ENCODE data around the gene ITGB1.

ITGB1 gene

GRCh38 chr10:32955790-32956189, 2.2 kb downstream of the ITGB1 start:
- in situ Hi-C loops (cut with MboI; ENCODE audit: low sequenced_read_pairs): no loop called here
- no peak for DNase-seq (ENCODE audit: low spot score in 2 of 2)
- Histone ChIP-seq H3K36me3 (replicated peaks) (no peaks in the 10 kb centered on the region), H3K4me1 (peaks cover 41% of the 10 kb centered on the region), H3K27me3 (ENCODE audit: low read depth) (no peaks in the 10 kb centered on the region), H3K4me3 (peak overlapping the region; percentile 89), H3K9me3 (no peaks in the 10 kb centered on the region)

GRCh38 chr10:32955299-32955772, 2.7 kb downstream of the ITGB1 start:
- no peaks in the 10 kb centered on the region for H3K9me3 ChIP-seq
- in situ Hi-C loops (cut with MboI; ENCODE audit: low sequenced_read_pairs): no loop called here
- peak overlapping the region; percentile 89 for H3K4me3 ChIP-seq
- peaks cover 42% of the 10 kb centered on the region for H3K4me1 ChIP-seq
- H3K27me3 ChIP-seq (ENCODE audit: low read depth): no peaks in the 10 kb centered on the region
- no peak for DNase-seq (ENCODE audit: low spot score in 2 of 2)
- H3K36me3 ChIP-seq (replicated peaks): no peaks in the 10 kb centered on the region

GRCh38 chr10:32954545-32955298, 3.3 kb downstream of the ITGB1 start:
- peaks cover 40% of the 10 kb centered on the region for H3K4me1 ChIP-seq
- DNase-seq (ENCODE audit: low spot score in 2 of 2): no peak
- no peaks in the 10 kb centered on the region for H3K36me3 ChIP-seq (replicated peaks)
- peak overlapping the region; percentile 89 for H3K4me3 ChIP-seq
- H3K9me3 ChIP-seq: no peaks in the 10 kb centered on the region
- H3K27me3 ChIP-seq (ENCODE audit: low read depth): no peaks in the 10 kb centered on the region
- in situ Hi-C loops (cut with MboI; ENCODE audit: low sequenced_read_pairs): no loop called here

- Histone ChIP-seq H3K4me3 (no peak overlapping the region), H3K36me3 (replicated peaks) (no peaks in the 10 kb centered on the region), H3K27me3 (ENCODE audit: low read depth) (no peaks in the 10 kb centered on the region), H3K9me3 (no peaks in the 10 kb centered on the region), H3K4me1 (peaks cover 41% of the 10 kb centered on the region)
- in situ Hi-C loops (cut with MboI; ENCODE audit: low sequenced_read_pairs): no loop called here
- no peak for DNase-seq (ENCODE audit: low spot score in 2 of 2)
These were observed 4.0 kb downstream of the ITGB1 start for GRCh38 chr10:32954080-32954479.

GRCh38 chr10:32953277-32953927, 4.6 kb downstream of the ITGB1 start:
- peaks cover 46% of the 10 kb centered on the region for H3K4me1 ChIP-seq
- DNase-seq (ENCODE audit: low spot score in 2 of 2): no peak
- H3K4me3 ChIP-seq: no peak overlapping the region
- in situ Hi-C loops (cut with MboI; ENCODE audit: low sequenced_read_pairs): no loop called here
- H3K9me3 ChIP-seq: no peaks in the 10 kb centered on the region
- H3K36me3 ChIP-seq (replicated peaks): no peaks in the 10 kb centered on the region
- H3K27me3 ChIP-seq (ENCODE audit: low read depth): no peaks in the 10 kb centered on the region

GRCh38 chr10:32952541-32953276, 5.3 kb downstream of the ITGB1 start:
- in situ Hi-C loops (cut with MboI; ENCODE audit: low sequenced_read_pairs): no loop called here
- Histone ChIP-seq H3K4me1 (peaks cover 50% of the 10 kb centered on the region), H3K4me3 (no peak overlapping the region), H3K27me3 (ENCODE audit: low read depth) (no peaks in the 10 kb centered on the region), H3K36me3 (replicated peaks) (no peaks in the 10 kb centered on the region), H3K9me3 (no peaks in the 10 kb centered on the region)
- DNase-seq (ENCODE audit: low spot score in 2 of 2): no peak

GRCh38 chr10:32952094-32952493, 5.9 kb downstream of the ITGB1 start:
- H3K9me3 ChIP-seq: no peaks in the 10 kb centered on the region
- H3K36me3 ChIP-seq (replicated peaks): no peaks in the 10 kb centered on the region
- DNase-seq (ENCODE audit: low spot score in 2 of 2): no peak
- in situ Hi-C loops (cut with MboI; ENCODE audit: low sequenced_read_pairs): no loop called here
- no peak overlapping the region for H3K4me3 ChIP-seq
- no peaks in the 10 kb centered on the region for H3K27me3 ChIP-seq (ENCODE audit: low read depth)
- peaks cover 50% of the 10 kb centered on the region for H3K4me1 ChIP-seq

GRCh38 chr10:32951111-32951510, 6.9 kb downstream of the ITGB1 start:
- Histone ChIP-seq H3K27me3 (ENCODE audit: low read depth) (no peaks in the 10 kb centered on the region), H3K36me3 (replicated peaks) (no peaks in the 10 kb centered on the region), H3K4me1 (peaks cover 50% of the 10 kb centered on the region), H3K4me3 (peak overlapping the region; percentile 11), H3K9me3 (no peaks in the 10 kb centered on the region)
- in situ Hi-C loops (cut with MboI; ENCODE audit: low sequenced_read_pairs): no loop called here
- DNase-seq (ENCODE audit: low spot score in 2 of 2): no peak

GRCh38 chr10:32950591-32951108, 7.4 kb downstream of the ITGB1 start:
- H3K36me3 ChIP-seq (replicated peaks): no peaks in the 10 kb centered on the region
- in situ Hi-C loops (cut with MboI; ENCODE audit: low sequenced_read_pairs): no loop called here
- H3K4me1 ChIP-seq: peaks cover 45% of the 10 kb centered on the region

GRCh38 chr10:32949221-32949678, 8.8 kb downstream of the ITGB1 start:
- no peaks in the 10 kb centered on the region for H3K27me3 ChIP-seq (ENCODE audit: low read depth)
- no peaks in the 10 kb centered on the region for H3K36me3 ChIP-seq (replicated peaks)
- H3K9me3 ChIP-seq: no peaks in the 10 kb centered on the region
- H3K4me3 ChIP-seq: no peak overlapping the region
- no peak for DNase-seq (ENCODE audit: low spot score in 2 of 2)
- in situ Hi-C loops (cut with MboI; ENCODE audit: low sequenced_read_pairs): no loop called here
- peaks cover 35% of the 10 kb centered on the region for H3K4me1 ChIP-seq

More at GRCh38 chr10:32950591-32951108, 7.4 kb downstream of the ITGB1 start:
- peak; percentile 10 to 78 for DNase-seq (ENCODE audit: low spot score in 2 of 2)
- Histone ChIP-seq H3K27me3 (ENCODE audit: low read depth) (no peaks in the 10 kb centered on the region), H3K9me3 (no peaks in the 10 kb centered on the region), H3K4me3 (peak overlapping the region; percentile 11)

GRCh38 chr10:32948451-32948850, 9.6 kb downstream of the ITGB1 start:
- Histone ChIP-seq H3K4me3 (no peak overlapping the region), H3K4me1 (peaks cover 35% of the 10 kb centered on the region), H3K27me3 (ENCODE audit: low read depth) (no peaks in the 10 kb centered on the region), H3K9me3 (no peaks in the 10 kb centered on the region), H3K36me3 (replicated peaks) (no peaks in the 10 kb centered on the region)
- in situ Hi-C loops (cut with MboI; ENCODE audit: low sequenced_read_pairs): no loop called here
- DNase-seq (ENCODE audit: low spot score in 2 of 2): no peak

- DNase-seq (ENCODE audit: low spot score in 2 of 2): no peak
- Histone ChIP-seq H3K4me1 (peaks cover 32% of the 10 kb centered on the region), H3K9me3 (no peaks in the 10 kb centered on the region), H3K36me3 (replicated peaks) (no peaks in the 10 kb centered on the region), H3K27me3 (ENCODE audit: low read depth) (no peaks in the 10 kb centered on the region), H3K4me3 (no peak overlapping the region)
- in situ Hi-C loops (cut with MboI; ENCODE audit: low sequenced_read_pairs): no loop called here
These were observed 10.4 kb downstream of the ITGB1 start for GRCh38 chr10:32947586-32947985.

- Histone ChIP-seq H3K9me3 (no peaks in the 10 kb centered on the region), H3K27me3 (ENCODE audit: low read depth) (no peaks in the 10 kb centered on the region), H3K4me1 (peaks cover 22% of the 10 kb centered on the region), H3K36me3 (replicated peaks) (no peaks in the 10 kb centered on the region), H3K4me3 (no peak overlapping the region)
- no peak for DNase-seq (ENCODE audit: low spot score in 2 of 2)
- in situ Hi-C loops (cut with MboI; ENCODE audit: low sequenced_read_pairs): no loop called here
These were observed 11.9 kb downstream of the ITGB1 start for GRCh38 chr10:32946108-32946507.
